Measurements from ENCODE around the gene FSD1. TPM values are rescaled to one million over a fixed set of nuclear protein-coding genes. Genes with fewer than 3 reads are reported as not detected.

The FSD1 gene
- total RNA-seq, 1 donor from 2014 or later: 25.1 TPM

GRCh38 chr19:4303819-4304537, 420 bp upstream of the FSD1 start:
- TF ChIP-seq CTCF (IDR thresholded peaks at IDR 0.05; ENCODE audit: unreplicated experiment): no peak
- Mint-ChIP-seq H3K27me3 (no peaks in the 10 kb centered on the region), H3K4me3 (ENCODE audit: low read depth) (peak overlapping the region; percentile 56), H3K9me3 (ENCODE audit: low read depth) (no peaks in the 10 kb centered on the region), H3K27ac (no peak overlapping the region), H3K4me1 (ENCODE audit: low read depth) (peaks cover 2% of the 10 kb centered on the region), H3K36me3 (ENCODE audit: insufficient read depth) (peaks cover 1% of the 10 kb centered on the region)
- no peak for DNase-seq (ENCODE audit: low spot score, unreplicated experiment)

GRCh38 chr19:4305257-4305612, 837 bp downstream of the FSD1 start:
- Mint-ChIP-seq H3K27me3 (no peaks in the 10 kb centered on the region), H3K4me1 (ENCODE audit: low read depth) (peaks cover 2% of the 10 kb centered on the region), H3K4me3 (ENCODE audit: low read depth) (peak overlapping the region; percentile 63), H3K36me3 (ENCODE audit: insufficient read depth) (peaks cover 1% of the 10 kb centered on the region), H3K9me3 (ENCODE audit: low read depth) (no peaks in the 10 kb centered on the region), H3K27ac (no peak overlapping the region)
- no peak for DNase-seq (ENCODE audit: low spot score, unreplicated experiment)
- TF ChIP-seq CTCF (IDR thresholded peaks at IDR 0.05; ENCODE audit: unreplicated experiment): no peak

GRCh38 chr19:4305659-4306058, 1.3 kb downstream of the FSD1 start:
- H3K4me1 Mint-ChIP-seq (ENCODE audit: low read depth): peaks cover 2% of the 10 kb centered on the region
- no peak overlapping the region for H3K27ac Mint-ChIP-seq
- no peak for TF ChIP-seq CTCF (IDR thresholded peaks at IDR 0.05; ENCODE audit: unreplicated experiment)
- H3K9me3 Mint-ChIP-seq (ENCODE audit: low read depth): no peaks in the 10 kb centered on the region
- DNase-seq (ENCODE audit: low spot score, unreplicated experiment): no peak
- no peaks in the 10 kb centered on the region for H3K27me3 Mint-ChIP-seq
- peaks cover 1% of the 10 kb centered on the region for H3K36me3 Mint-ChIP-seq (ENCODE audit: insufficient read depth)
- H3K4me3 Mint-ChIP-seq (ENCODE audit: low read depth): peak overlapping the region; percentile 63

GRCh38 chr19:4310247-4311121, 6.1 kb downstream of the FSD1 start:
- Mint-ChIP-seq H3K27me3 (no peaks in the 10 kb centered on the region), H3K4me3 (ENCODE audit: low read depth) (no peak overlapping the region), H3K9me3 (ENCODE audit: low read depth) (no peaks in the 10 kb centered on the region), H3K4me1 (ENCODE audit: low read depth) (no peaks in the 10 kb centered on the region), H3K36me3 (ENCODE audit: insufficient read depth) (peaks cover 3% of the 10 kb centered on the region), H3K27ac (no peak overlapping the region)
- TF ChIP-seq CTCF (IDR thresholded peaks at IDR 0.05; ENCODE audit: unreplicated experiment): no peak
- DNase-seq (ENCODE audit: low spot score, unreplicated experiment): no peak

- Mint-ChIP-seq H3K9me3 (ENCODE audit: low read depth) (peaks cover 5% of the 10 kb centered on the region), H3K27me3 (no peaks in the 10 kb centered on the region), H3K4me1 (ENCODE audit: low read depth) (no peaks in the 10 kb centered on the region), H3K27ac (no peak overlapping the region), H3K36me3 (ENCODE audit: insufficient read depth) (peaks cover 10% of the 10 kb centered on the region), H3K4me3 (ENCODE audit: low read depth) (no peak overlapping the region)
- no peak for DNase-seq (ENCODE audit: low spot score, unreplicated experiment)
- TF ChIP-seq CTCF (IDR thresholded peaks at IDR 0.05; ENCODE audit: unreplicated experiment): no peak
These were observed 9.6 kb downstream of the FSD1 start for GRCh38 chr19:4313847-4314490.
